SK-N-SH treated with all-trans-retinoic acid at 6 μM for 48 hours (cell line): ENCODE results near the gene OGFOD3.
"Not testable (repeated sequence)": the region's sequence is repeated elsewhere in the genome, so short reads cannot be mapped to it uniquely, and the experiment has no call there.

Experiments
- ESRRG ChIP-seq: fragments of 250-450 bp; sonication (Bioruptor Pico); IDR thresholded peaks from 2 replicates; pipeline ENCODE4 v1.6.1; 2021; ENCODE audit warnings: mild to moderate bottlenecking
- ISL1 ChIP-seq: fragments of 250-450 bp; sonication (Bioruptor Pico); IDR thresholded peaks from 2 replicates; pipeline ENCODE4 v2.1.2; 2022; ENCODE audit warnings: mild to moderate bottlenecking, moderate library complexity
- ZC3H10 ChIP-seq: fragments of 250-450 bp; sonication (Bioruptor Pico); IDR thresholded peaks from 2 replicates; pipeline ENCODE4 v1.5.1; 2021; ENCODE audit warnings: mild to moderate bottlenecking, moderate library complexity
- TF ChIP-seq, protein P1 (sequence below): fragments of 250-450 bp; sonication (Bioruptor Pico); IDR thresholded peaks from 2 replicates; pipeline ENCODE4 v1.5.1; 2021; ENCODE audit warnings: mild to moderate bottlenecking, moderate library complexity
- TF ChIP-seq, protein P2 (sequence below): fragments of 250-450 bp; sonication (Bioruptor Pico); IDR thresholded peaks from 2 replicates; pipeline ENCODE4 v1.5.0; 2020; ENCODE audit warnings: mild to moderate bottlenecking, moderate library complexity
- TF ChIP-seq, protein P3 (sequence below): fragments of 250-450 bp; sonication (Bioruptor Pico); IDR thresholded peaks from 2 replicates; pipeline ENCODE4 v1.5.1; 2020; ENCODE audit warnings: low read depth, mild to moderate bottlenecking, moderate library complexity
- TF ChIP-seq, protein P4 (sequence below): fragments of 250-450 bp; sonication (Bioruptor Pico); IDR thresholded peaks from 2 replicates; pipeline ENCODE4 v1.8.0; 2020; ENCODE audit warnings: mild to moderate bottlenecking, moderate library complexity, borderline replicate concordance

DNA sequence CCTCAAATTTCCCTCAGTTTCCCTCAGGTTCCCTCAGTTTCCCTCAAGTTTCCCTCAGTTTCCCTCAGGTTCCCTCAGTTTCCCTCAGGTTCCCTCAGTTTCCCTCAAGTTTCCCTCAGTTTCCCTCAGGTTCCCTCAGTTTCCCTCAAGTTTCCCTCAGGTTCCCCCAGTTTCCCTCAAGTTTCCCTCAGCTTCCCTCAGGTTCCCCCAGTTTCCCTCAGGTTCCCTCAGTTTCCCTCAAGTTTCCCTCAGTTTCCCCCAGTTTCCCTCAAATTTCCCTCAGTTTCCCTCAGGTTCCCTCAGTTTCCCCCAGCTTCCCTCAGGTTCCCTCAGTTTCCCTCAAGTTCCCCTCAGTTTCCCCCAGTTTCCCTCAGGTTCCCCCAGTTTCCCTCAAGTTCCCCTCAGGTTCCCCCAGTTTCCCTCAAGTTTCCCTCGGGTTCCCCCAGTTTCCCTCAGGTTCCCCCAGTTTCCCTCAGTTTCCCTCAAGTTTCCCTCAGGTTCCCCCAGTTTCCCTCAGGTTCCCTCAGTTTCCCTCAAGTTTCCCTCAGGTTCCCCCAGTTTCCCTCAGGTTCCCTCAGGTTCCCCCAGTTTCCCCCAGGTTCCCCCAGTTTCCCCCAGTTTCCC lies 58.8 kb downstream of the OGFOD3 start:
- TF ChIP-seq, protein P1, sequence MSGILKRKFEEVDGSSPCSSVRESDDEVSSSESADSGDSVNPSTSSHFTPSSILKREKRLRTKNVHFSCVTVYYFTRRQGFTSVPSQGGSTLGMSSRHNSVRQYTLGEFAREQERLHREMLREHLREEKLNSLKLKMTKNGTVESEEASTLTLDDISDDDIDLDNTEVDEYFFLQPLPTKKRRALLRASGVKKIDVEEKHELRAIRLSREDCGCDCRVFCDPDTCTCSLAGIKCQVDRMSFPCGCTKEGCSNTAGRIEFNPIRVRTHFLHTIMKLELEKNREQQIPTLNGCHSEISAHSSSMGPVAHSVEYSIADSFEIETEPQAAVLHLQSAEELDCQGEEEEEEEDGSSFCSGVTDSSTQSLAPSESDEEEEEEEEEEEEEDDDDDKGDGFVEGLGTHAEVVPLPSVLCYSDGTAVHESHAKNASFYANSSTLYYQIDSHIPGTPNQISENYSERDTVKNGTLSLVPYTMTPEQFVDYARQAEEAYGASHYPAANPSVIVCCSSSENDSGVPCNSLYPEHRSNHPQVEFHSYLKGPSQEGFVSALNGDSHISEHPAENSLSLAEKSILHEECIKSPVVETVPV (CRISPR knock-in tag): not testable (repeated sequence)
- TF ChIP-seq, protein P2, sequence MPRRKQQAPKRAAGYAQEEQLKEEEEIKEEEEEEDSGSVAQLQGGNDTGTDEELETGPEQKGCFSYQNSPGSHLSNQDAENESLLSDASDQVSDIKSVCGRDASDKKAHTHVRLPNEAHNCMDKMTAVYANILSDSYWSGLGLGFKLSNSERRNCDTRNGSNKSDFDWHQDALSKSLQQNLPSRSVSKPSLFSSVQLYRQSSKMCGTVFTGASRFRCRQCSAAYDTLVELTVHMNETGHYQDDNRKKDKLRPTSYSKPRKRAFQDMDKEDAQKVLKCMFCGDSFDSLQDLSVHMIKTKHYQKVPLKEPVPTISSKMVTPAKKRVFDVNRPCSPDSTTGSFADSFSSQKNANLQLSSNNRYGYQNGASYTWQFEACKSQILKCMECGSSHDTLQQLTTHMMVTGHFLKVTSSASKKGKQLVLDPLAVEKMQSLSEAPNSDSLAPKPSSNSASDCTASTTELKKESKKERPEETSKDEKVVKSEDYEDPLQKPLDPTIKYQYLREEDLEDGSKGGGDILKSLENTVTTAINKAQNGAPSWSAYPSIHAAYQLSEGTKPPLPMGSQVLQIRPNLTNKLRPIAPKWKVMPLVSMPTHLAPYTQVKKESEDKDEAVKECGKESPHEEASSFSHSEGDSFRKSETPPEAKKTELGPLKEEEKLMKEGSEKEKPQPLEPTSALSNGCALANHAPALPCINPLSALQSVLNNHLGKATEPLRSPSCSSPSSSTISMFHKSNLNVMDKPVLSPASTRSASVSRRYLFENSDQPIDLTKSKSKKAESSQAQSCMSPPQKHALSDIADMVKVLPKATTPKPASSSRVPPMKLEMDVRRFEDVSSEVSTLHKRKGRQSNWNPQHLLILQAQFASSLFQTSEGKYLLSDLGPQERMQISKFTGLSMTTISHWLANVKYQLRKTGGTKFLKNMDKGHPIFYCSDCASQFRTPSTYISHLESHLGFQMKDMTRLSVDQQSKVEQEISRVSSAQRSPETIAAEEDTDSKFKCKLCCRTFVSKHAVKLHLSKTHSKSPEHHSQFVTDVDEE (CRISPR knock-in tag): not testable (repeated sequence)
- TF ChIP-seq ESRRG; ISL1 (CRISPR knock-in tag); ZC3H10 (CRISPR knock-in tag): not testable (repeated sequence)
- TF ChIP-seq, protein P3, sequence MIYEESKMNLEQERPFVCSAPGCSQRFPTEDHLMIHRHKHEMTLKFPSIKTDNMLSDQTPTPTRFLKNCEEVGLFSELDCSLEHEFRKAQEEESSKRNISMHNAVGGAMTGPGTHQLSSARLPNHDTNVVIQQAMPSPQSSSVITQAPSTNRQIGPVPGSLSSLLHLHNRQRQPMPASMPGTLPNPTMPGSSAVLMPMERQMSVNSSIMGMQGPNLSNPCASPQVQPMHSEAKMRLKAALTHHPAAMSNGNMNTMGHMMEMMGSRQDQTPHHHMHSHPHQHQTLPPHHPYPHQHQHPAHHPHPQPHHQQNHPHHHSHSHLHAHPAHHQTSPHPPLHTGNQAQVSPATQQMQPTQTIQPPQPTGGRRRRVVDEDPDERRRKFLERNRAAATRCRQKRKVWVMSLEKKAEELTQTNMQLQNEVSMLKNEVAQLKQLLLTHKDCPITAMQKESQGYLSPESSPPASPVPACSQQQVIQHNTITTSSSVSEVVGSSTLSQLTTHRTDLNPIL: not testable (repeated sequence)
- TF ChIP-seq, protein P4, sequence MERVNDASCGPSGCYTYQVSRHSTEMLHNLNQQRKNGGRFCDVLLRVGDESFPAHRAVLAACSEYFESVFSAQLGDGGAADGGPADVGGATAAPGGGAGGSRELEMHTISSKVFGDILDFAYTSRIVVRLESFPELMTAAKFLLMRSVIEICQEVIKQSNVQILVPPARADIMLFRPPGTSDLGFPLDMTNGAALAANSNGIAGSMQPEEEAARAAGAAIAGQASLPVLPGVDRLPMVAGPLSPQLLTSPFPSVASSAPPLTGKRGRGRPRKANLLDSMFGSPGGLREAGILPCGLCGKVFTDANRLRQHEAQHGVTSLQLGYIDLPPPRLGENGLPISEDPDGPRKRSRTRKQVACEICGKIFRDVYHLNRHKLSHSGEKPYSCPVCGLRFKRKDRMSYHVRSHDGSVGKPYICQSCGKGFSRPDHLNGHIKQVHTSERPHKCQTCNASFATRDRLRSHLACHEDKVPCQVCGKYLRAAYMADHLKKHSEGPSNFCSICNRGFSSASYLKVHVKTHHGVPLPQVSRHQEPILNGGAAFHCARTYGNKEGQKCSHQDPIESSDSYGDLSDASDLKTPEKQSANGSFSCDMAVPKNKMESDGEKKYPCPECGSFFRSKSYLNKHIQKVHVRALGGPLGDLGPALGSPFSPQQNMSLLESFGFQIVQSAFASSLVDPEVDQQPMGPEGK (CRISPR knock-in tag): not testable (repeated sequence)
